ENCODE data around the gene CAMTA1.
A peak's percentile ranks its signal among the peaks of the same experiment; 100 is the strongest.

Gene CAMTA1

DNA sequence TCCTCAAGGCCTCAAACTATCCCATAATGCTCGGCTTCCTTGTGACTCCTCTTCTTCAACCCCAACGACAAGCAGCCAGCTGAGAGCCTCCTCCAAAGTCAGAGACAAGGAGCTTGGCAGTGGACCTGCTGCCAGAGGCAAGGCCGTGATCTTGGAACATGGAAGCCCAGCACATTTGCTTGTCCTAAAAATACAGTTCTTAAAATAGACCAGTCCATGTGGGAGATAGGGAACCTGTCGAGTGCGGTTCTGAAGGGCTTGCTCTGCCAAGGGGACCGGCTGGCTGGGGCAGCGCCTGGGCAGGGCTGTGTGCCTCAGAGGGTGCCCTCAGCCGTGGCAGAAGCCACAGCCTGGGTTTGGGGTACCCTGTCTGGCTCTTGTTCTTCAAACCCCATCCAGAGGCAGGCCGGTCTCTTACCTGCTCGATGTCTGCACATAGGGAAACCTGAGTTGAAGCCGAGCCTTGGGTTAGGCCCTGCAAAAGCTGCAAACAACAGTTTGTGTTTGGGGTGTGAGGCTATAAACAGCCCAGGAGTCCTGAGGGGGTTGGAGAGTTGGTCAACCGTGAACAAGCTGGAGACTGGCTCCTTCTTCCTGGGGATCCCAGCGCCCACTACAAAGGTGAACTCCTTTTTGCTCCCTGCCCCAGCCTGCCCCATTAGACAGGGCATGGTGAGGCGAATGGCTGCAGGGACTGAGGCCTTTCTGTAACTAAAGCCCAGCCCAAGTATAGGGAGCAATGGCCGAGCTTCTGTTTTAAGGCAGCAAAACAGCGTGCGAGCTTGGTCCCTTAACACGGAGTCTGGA is 228.8 kb downstream of the CAMTA1 start:
- no peak for DNase-seq

DNA sequence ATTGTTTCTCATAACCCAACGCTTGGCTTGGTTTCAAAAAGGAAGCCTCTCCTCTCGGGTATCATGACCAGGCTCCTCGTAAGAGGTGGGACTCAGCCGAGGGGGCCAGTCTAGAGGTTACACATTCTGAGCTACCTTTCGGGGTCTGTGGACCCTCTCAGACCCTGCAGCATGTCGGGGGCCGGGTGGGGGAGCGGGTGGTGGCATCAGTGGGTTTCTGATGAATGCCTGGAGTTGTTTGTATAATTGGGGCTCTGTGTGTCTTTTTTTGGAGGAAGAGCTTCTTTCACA is 229.3 kb downstream of the CAMTA1 start:
- no peak for DNase-seq

DNA sequence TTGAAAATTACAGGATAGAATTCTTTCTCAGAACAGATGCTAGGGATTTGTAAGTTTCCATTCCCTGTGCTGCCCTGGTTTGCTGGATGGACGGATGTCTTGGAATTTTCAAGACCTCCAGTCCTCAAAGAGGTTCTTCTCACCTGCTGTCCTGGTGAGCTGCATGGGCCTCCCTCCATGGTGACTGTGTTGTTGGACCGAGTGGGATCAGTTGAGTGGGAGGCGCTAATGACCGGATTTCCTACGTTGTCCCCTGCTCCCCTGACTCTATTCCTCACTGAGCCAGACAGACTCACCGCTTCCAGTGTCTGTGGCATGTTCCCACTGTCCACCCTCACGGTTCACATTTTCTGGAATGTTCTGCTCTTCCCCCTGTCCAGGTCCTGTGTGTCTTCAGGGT is 229.8 kb downstream of the CAMTA1 start:
- no peak for DNase-seq

DNA sequence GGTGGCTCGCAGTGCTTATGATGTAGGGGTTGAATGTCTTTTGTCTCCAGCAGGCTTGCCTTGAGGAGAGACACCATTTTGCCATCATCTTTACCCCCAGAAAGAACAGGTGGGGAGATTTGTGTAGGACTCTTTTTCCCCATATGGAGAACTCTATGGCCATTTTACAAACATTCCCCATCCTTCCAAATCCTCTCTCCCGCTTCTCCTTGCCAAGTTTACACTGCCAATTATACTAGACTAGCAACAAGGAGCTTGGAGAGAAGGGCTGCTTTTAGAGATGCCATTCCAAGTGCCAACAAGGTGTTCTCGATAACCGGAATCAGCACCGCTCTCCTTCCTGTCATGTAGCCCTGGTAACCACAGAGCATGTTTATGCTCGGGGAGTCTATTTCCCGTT is 233.1 kb downstream of the CAMTA1 start:
- DNase-seq = no peak

DNA sequence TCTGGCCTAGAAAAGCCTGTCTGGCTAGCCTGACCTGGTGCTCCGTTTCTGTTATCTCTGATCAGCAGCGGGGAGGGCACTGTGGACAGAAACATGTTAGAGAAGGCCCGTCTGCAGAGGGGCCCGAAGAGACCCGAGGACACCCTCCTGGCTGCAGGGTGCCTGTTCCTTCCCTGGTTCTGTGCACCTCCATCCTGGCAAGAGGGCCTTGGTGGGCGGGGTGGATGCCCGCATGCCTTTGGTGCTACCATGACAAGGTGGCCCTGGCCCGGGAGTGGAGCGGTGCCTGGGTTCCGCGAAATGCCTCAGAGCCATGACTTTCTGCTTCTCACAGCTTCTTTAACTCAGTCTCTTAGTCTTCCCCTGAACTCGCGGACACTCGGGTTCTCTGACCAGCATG is 233.6 kb downstream of the CAMTA1 start:
- no peak for DNase-seq

DNA sequence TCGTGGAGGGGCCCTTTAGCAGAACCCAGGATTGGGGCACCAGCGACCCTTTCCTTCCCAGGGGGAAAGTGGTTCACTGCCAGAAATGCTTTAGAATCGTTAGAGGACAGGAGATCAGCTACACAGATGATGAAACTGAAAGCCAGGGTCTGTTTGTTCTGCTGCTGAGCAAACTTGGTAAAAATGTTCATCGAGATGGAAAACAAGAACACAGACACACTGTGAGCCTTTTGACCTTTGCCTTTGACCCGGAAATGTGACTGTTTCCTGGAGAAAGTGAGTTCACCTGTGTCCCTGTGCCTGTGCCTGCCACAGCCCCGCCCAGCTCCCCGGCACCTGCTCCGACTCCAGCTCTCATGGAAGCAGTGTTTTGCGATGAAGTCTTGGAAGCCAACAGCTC is 234.3 kb downstream of the CAMTA1 start:
- DNase-seq = no peak

DNA sequence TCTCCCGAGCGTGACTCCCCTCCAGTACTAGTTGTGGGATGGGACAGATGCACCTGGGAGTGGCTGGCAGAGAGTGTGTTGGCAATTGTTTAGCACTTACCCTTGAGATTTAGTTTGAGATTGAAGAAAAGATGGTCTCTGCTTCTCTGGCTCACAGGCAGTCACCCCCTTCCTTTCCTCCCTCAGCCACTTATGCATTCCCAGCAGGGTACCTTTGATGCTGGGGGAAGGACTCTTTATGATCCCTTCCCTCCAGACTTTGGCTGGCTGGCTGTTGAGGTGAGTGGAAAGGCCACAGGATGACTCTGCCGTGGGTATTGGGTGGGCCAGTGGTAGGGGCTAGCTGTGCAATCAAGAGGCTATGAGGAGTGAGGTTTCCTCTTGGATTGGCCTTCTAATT is 236.8 kb downstream of the CAMTA1 start:
- no peak for DNase-seq

DNA sequence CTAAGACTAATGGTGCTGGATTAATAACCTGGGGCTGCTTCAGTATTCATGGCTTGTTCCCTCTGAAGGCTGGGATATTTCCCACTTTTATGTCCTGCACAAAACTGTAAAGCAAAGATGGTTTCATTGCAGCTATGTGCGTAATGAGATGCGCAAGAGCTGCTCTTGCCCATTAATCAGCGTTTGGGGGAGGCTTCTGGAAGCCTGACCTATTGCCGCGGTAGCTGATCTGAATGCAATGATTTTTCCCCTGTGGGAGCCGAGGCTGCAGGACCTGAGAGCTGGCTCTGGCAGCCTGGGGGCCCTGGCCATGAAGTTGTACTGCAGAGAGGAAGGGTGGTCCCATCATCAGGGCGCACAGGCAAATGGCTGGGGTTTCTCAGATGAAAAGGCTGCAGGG is 239.8 kb downstream of the CAMTA1 start:
- no peak for DNase-seq

DNA sequence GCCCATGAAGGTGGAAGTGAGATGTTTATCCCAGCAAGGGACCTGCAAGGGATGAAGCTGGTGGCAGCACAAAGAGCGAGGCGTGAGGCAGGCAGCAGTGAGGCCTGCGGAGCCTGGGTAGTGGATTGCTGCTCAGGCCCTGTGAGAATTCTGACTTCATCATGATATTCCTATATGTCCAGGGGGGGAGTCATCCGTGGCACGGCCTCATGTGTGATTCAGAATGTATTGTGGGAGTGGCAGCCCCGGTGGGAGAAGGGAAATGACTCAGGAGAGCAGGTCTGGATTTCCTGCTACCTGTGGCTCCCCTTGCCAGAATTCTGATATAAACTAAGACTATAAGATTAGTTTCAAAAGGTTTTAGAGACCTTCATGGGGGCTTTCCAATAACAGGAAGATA is 240.9 kb downstream of the CAMTA1 start:
- DNase-seq = no peak

DNA sequence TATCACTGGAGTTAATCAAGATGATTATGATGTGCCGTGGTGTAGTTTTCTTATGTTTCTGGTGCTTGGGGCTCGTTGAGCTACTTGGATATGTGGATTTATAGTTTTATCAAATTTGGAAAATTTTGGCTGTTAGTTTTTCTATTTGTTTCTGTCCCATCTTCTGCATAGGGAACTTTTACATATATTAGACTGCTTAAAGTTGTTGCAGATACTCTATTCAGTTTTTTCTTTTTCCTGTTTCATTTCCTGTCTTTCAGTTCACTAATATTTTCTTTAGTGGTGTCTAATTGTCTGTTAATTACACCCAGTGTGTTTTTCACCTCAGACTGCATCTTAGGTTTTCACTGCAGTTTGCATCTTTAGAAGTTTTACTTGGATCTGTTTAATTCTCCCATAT is 247.7 kb downstream of the CAMTA1 start:
- no peak for DNase-seq

DNA sequence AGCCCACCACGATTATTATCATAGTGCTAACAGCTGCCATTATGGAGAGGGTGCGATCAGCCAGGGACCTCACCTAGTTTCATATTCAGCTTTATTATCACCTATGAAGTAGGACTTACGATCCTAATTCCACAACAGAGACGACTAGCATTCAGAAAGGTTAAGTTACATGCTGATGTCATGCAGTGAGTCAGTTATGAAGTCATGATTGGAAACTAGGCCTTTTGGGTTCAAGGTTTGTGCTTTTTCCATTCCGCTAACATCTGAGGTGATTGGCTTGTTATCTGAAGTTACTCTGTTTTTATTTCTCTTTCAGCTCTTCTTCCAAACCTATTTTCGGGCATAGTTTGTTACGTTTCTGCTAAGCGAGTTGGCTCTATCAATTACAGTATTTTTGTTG is 251.1 kb downstream of the CAMTA1 start:
- no peak for DNase-seq

DNA sequence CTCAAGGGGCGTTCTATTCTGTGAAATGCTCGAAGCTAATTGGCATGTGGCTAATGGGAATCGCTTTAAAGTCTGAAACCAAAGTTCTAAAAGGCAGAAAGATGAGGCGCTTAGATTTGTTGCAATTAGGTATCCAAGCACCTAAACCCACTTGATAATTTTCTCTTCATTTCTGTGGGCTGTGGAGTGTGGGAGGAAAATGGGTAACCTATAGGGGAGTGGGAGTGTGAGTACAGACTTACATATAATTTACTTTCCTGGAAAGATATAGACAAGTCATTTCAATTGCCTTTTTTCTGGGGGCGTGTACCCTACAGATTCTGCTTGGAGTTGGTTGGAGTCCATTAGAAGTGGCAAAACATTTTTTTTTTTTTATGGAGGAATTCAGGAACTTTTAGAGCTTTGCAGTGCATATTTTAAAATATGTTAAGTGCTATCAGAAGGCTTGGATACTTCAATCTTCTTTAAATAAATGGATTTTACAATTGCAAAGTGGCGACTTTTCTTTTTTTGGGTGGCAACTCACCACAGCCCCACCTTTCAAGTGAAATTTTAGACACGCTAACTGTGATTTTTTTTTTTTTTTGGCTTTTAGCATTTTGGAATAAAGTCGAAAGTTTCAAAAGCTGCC is 254.5 kb downstream of the CAMTA1 start:
- no peak for DNase-seq

DNA sequence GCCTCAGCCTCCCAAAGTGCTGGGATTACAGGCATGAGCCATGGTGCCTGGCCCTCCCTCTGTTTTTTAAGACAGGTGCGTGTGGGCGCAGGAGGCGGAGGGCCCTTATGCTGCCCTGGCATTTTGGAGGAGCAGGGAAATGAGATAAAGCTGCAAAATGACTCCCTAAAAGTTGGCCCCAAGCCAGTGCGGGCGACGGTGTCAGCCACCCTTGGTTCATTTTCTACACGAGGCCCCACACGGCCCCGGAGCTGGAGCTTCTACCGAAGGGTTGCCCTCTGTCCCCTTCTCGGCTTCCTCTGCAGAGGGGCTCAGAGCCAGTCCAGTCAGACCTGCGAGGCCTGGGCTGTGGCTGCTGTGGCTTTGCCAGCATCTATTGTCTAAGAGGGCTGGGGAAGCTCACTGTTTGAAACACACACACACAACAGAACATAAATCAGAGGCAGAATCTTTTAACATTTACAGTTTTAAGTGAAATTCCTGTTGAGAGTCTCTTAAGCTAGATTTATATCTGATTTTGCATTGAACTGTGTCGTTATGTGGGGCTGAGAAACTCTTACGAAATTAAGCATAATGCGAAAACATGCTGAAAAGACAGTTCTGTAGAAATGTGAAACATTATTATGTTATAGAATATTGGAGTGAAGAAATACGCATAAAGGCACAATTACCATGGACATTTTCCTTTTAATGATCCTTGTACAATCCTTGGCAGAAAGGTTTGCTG is 255.9 kb downstream of the CAMTA1 start:
- DNase-seq = no peak

DNA sequence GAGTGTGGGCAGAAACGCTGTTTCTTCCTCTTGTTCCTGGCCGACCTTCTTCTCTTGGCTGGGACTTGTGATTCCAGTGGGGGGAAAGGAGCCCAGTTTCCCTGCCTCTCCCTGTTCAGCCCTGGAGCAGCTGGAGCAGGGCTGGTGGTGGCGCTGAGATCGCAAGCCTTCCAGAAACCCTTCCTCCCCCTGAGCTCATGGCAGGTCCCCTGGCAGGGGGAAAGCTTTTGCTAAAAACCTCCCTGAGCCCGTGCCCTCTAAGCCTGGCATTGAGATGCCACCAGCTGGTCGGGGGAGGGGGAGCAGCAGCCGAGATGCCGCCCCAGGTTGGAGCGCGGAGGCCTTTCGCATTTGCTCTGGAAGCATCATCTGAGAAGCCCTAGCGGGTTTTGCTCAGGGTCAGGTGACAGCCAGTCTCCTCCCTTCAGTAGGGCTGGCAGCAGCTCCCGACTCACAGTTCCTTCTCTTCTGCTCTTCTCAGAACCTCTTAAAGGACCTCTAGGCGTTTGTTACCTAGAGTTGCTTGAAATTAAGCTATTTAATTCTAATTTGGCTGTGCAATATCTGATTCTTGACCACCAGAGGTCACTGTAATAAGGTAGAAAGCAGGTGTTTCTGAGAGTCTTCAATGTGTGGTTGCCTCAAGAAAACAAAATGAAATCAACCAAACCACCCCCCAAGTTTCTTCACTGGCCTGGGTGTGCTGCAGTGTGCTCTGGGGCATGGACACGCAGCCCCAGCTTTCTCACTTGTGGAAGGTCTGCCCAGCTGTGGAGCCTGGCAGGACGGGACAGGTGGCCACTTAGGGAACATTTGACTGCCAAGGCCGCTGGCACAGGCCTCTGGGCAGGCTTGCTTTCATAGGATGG is 257.3 kb downstream of the CAMTA1 start:
- DNase-seq = no peak

DNA sequence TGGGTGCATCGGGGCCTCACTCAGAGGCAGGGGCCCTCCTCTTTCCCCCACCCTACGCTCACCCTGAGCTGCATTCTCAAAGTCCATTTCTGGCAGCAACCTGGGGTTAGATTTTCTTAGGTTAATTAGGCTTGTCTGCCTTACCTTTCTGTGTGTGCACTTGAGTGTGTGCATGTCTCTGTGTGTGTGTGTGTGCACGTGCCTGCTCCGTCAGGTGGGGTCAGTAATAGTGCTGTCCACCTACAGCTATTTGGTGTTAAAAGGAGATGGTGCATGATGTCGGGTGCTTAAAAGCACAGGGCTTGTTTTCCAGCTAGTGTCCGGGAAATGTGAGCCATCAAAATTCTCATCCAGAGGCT is 257.9 kb downstream of the CAMTA1 start:
- DNase-seq = no peak

DNA sequence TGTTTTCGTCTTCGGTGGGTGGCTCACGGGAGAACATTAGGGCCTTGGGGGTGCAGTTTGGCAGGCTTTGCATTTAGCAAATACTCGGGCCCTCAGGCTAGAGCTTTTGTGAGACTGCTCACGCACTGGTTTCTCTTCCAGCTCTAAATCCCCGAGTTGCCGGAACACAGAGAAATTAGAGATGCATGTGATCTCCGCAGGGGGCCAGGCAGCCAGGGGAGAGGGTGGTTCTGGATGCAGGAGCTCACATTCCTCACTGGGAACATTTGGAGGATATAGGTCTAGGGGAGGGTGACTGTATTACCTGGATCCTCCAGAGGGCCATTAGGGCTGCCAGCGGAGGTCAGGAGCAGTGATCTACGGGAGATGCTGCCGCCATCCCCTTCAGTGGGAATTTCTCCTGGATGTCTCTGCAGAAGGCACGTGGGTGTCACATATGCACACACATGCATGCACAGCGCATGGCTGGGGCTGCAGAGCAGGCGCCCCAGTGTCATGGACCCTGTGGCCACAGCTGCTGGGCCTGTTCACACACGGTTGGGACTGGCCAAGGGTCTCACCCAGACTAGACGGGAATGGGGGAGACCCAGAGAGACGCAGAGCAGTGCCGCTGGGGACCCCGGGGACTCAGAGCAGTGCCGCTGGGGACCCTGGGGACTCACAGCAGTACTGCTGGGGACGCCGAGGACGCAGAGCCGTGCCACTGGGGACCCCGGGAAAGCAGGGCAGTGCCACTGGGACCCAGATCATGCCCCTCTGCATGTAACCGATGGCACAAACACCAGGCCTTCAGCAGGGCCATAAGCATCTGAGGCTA is 258.7 kb downstream of the CAMTA1 start:
- no peak for DNase-seq

DNA sequence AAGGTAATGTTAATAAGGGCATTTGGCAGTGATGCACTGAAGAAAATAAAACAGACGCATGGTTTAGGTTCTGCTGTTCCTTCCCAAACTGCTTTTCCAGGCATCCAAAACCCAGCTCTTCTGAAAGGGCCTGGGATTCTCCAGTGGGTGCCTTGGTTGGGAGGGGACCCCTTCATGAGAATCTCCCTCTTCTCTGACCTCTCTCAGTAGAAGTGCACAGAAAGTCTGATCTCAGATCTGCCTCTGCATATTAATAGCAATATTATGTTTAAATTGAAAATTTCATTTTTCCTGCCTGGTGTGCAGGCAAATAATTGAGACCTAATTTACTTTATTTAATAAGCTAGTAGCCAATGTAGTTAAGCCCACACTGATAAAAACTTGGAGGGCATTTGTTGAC is 260.6 kb downstream of the CAMTA1 start:
- no peak for DNase-seq

DNA sequence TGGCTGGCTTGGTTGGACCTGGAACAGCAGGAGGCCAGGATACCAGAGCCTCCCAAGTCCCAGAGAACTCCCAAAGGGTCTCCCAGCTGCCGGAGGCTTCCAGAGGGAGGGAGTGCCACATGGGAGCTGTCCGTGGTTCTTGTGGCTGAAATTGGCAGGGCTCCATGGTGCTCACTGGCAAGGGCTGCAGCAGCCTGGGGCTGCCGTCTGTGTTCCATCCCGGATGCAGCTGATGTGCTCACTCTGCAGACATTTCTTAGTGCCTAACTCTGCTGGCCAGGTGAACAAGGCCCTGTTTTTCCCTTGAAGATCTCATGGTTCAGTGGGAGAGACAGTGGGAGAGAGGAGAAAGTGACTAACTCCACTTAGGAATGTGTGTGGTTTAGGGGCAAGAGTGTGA is 261.1 kb downstream of the CAMTA1 start:
- DNase-seq = peak; percentile 19

DNA sequence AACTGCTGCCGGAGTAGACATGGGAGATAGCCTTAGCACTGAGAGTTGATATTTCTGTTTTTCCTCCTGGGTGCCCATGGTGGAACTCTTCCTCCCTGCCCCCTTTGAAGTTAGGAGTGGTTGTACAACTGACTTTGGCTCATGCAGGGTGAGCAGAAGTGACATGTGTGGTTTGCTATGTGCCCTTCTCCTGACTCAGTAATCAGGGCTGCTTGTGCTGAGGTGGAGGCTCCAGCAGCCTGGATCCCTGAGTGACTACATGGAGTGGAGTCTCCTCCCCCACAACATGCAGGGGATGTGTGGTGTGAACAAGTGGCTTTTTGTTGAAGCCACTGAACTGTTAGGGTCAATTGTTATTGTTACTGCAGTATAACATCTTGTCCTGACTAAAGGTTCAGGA is 261.6 kb downstream of the CAMTA1 start:
- no peak for DNase-seq

DNA sequence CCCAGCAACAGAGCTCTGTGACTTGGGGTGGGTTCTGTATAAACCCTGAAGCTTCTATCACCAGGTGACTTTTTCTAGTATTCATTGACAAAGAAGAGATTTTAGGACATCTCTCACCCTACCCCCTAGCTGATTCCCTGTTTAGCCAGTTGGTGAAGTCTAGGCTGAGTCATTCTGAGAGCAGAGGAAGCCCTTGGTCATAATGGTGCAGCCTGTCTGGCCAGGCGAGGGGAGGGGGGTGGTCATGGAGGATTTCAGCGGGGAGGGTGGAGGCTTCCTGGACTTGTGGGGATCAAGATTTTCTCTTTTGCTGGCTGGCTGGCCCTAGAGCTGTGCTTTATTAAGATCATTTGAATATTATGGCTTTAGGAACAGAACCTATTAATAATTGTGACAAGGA is 262.6 kb downstream of the CAMTA1 start:
- no peak for DNase-seq

DNA sequence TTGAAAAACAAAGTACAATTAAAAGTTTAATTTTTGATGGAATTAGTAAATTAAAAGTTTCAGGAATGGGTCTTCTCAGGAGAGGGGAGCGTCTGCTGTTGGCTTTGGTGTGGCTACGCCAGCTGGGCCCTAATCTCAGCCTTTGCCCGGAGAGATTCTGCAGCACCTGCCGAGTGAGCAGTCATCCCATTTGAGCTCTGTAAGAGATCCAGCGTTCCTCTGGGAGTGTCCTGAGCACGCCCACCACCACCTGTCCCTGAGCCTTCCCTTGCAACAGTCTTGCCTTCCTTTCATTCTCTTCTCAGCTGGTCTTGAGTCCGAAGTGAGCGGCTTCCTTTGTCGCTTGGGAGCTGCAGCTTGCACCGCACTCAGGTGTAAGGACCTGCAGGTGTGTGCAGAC is 263.1 kb downstream of the CAMTA1 start:
- DNase-seq = no peak

DNA sequence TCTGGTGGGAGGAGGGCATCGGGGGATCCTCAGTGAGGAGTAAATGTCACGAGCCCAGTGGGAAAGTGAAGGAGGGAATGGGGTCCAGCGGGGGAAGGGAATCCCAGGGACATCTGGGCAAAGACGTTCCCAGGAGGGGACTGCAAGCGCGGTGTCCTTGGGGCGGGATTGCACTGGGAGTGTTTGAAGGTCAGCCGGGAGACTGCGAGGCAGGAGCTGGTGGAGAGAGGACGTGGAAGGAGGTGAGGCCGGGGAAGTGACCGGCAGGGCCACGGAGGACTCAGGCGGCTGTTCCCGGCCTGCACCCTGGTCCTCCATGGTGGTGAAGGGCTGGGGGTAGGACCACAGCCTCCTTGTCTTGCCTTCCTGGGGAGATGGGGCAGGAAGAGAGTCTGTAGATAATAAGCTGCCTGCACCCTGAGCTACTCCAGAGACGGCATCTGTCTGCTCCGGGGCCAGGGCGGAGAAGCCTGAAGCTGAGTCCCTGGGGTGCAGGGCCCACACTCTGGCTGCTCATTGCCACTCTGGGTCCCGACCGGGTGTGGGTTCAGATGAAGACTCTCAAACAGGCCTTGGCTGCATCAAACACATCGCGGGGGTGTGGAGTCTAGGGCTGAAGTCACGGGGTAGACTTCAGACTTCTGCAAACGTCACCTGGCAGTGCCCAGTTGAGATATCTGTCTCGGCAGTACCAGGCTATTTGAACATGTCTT is 264.8 kb downstream of the CAMTA1 start:
- DNase-seq = no peak

Measured in GOT3 (cell line).